Activated CD8-positive, alpha-beta T cell treated with anti-CD3 and anti-CD28 coated beads for 36 hours (primary cell): ENCODE measurements around the gene ATP2B2. TPM values are rescaled to one million over a fixed set of nuclear protein-coding genes. Genes with fewer than 3 reads are reported as not detected.
"Not testable (repeated sequence)": the region's sequence is repeated elsewhere in the genome, so short reads cannot be mapped to it uniquely, and the experiment has no call there.

Source experiments
- ATAC-seq: fragments of 200-7000 bp; cut with Tn5 transposase; one replicate; pipeline ENCODE4 v1.10.0; 2021; ENCODE audit warnings: mild to moderate bottlenecking, moderate library complexity
- CTCF ChIA-PET: fragments of 350-600 bp; sonication (Branson Sonifier 250); formaldehyde crosslinking; loops from one replicate; lab custom pipeline; 2021; ENCODE audit warnings: antibody characterized with exemption; lab: Charles Lee
- POLR2A ChIA-PET: fragments of 350-600 bp; sonication (Branson Sonifier 250); formaldehyde crosslinking; loops from one replicate; lab custom pipeline; 2021; ENCODE audit warnings: antibody characterized with exemption; lab: Charles Lee
- DNase-seq: peaks from one replicate; pipeline ENCODE4 v3.0.0-alpha.2; 2020
- H3K27ac Mint-ChIP-seq: one replicate; pipeline ENCODE4 v1.8.0; 2021; ENCODE audit warnings: mild to moderate bottlenecking, mixed read lengths
- H3K27me3 Mint-ChIP-seq: one replicate; pipeline ENCODE4 v1.8.0; 2021; ENCODE audit warnings: mixed read lengths
- H3K36me3 Mint-ChIP-seq: one replicate; pipeline ENCODE4 v1.8.0; 2021; ENCODE audit warnings: low read depth, mixed read lengths
- H3K4me1 Mint-ChIP-seq: one replicate; pipeline ENCODE4 v1.8.0; 2021; ENCODE audit warnings: low read depth, mixed read lengths
- H3K4me3 Mint-ChIP-seq: one replicate; pipeline ENCODE4 v1.8.0; 2021; ENCODE audit warnings: mild to moderate bottlenecking, moderate library complexity, mixed read lengths
- H3K9me3 Mint-ChIP-seq: one replicate; pipeline ENCODE4 v1.8.0; 2021; ENCODE audit warnings: mixed read lengths
- intact Hi-C: fragments of 100-400 bp; cut with micrococcal nuclease; formaldehyde crosslinking; loops from one replicate; pipeline ENCODE4 v1.10.0; 2022
- total RNA-seq, 2 experiments: library from RNA; stranded (reverse); gene quantifications; one replicate each; pipeline ENCODE4 v1.2.3, GENCODE V29; 2021
- TF ChIP-seq, protein P1 (sequence below): fragments of 200-600 bp; IDR thresholded peaks from one replicate; pipeline ENCODE4 v1.8.0; 2022; ENCODE audit warnings: antibody characterized with exemption, mild to moderate bottlenecking

Gene ATP2B2
- total RNA-seq, 2 experiments from 2014 or later: not detected

DNA sequence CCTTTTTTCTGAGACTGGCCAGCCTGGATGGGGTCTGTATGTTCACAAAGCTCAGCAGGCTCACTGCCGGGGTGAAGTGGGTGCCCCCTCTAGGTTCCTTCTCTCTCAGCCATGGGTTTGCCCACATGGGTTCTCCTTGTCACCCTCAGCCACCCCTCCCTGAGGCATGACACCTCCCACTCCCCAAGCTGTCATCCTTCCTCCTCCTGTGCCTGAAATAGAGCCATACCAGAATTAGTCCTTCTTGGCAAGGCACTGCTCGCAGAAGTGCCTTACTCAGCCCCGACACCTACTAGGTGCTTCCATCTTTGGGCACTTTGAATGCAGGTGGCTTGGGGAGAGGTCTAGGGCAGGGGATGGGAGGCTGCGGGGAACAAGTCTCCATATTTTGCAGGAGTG lies 121.5 kb downstream of the ATP2B2 start:
- H3K9me3 Mint-ChIP-seq: peaks cover 7% of the 10 kb centered on the region
- TF ChIP-seq, protein P1, sequence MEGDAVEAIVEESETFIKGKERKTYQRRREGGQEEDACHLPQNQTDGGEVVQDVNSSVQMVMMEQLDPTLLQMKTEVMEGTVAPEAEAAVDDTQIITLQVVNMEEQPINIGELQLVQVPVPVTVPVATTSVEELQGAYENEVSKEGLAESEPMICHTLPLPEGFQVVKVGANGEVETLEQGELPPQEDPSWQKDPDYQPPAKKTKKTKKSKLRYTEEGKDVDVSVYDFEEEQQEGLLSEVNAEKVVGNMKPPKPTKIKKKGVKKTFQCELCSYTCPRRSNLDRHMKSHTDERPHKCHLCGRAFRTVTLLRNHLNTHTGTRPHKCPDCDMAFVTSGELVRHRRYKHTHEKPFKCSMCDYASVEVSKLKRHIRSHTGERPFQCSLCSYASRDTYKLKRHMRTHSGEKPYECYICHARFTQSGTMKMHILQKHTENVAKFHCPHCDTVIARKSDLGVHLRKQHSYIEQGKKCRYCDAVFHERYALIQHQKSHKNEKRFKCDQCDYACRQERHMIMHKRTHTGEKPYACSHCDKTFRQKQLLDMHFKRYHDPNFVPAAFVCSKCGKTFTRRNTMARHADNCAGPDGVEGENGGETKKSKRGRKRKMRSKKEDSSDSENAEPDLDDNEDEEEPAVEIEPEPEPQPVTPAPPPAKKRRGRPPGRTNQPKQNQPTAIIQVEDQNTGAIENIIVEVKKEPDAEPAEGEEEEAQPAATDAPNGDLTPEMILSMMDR: no peak
- ChIA-PET CTCF (no interaction called here), POLR2A (no interaction called here)
- ATAC-seq (no peak), DNase-seq (no peak)
- H3K27me3 Mint-ChIP-seq: peaks cover 5% of the 10 kb centered on the region
- no peak overlapping the region for H3K27ac Mint-ChIP-seq
- no peak overlapping the region for H3K4me3 Mint-ChIP-seq
- peaks cover 2% of the 10 kb centered on the region for H3K4me1 Mint-ChIP-seq
- intact Hi-C loops: no loop called here
- no peaks in the 10 kb centered on the region for H3K36me3 Mint-ChIP-seq

DNA sequence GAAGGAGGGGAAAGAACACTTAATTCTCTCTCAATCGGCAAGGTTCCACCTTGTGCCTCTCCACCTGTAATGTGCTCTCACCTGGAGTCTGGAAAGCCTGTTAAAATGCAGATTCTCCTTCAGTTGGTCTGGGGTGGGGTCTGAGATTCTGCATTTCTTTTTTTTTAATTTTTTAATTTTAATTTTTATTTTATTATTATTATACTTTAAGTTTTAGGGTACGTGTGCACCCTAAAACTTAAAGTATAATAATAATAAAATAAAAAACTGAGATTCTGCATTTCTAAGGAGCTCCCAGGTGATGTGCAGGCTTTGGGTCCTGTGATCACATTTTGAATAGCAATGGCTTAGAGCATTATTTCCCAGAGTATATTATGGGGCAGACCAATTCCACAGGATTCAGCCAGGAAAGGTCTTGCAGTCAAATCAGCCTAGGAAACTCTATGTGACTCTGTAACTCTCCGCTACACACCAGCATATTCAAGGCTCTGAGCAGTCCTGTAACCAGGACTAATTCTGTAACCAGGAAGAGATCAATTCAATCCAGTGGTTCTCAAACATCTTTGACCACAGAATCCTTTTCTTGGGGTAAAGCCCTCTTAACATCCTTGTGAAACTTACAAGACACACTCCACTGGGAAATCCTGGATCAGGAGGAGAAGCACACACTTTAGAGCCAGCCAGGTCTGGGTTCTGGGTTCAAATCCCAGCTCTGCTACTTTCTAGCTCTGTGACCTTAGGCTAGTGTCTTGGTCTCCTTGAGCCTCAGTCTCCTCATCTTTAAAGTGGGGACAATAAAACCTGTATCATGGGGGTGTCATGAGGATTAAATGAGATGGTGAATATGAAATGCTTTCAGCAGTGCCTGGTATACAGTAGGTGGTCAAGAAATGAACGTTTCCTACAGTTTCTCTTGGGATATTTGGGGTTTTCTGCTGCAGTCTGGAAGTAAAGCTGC lies 122.2 kb downstream of the ATP2B2 start:
- H3K4me1 Mint-ChIP-seq: no peaks in the 10 kb centered on the region
- H3K36me3 Mint-ChIP-seq: no peaks in the 10 kb centered on the region
- no peak overlapping the region for H3K4me3 Mint-ChIP-seq
- H3K27me3 Mint-ChIP-seq: peaks cover 5% of the 10 kb centered on the region
- POLR2A ChIA-PET: no interaction called here
- DNase-seq: no peak
- CTCF ChIA-PET: no interaction called here
- TF ChIP-seq, protein P1: no peak
- H3K27ac Mint-ChIP-seq: no peak overlapping the region
- no peak for ATAC-seq
- intact Hi-C loops: no loop called here
- H3K9me3 Mint-ChIP-seq: peaks cover 5% of the 10 kb centered on the region

DNA sequence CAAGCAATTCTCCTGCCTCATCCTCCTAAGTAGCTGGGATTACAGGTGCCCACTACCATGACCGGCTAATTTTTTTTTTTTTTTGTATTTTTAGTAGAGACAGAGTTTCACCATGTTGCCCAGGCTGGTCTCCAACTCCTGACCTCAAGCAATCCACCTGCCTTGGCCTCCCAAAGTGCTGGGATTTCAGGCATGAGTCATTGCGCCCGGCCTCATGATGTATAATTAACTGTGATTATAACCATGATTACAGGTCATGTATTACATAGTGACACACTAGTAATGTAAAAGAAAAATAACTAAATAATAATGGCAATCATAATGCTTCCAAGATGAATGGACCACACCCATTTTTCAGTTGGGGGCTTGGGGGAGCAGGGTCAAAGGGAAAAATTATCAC lies 122.9 kb downstream of the ATP2B2 start:
- DNase-seq, H3K9me3 Mint-ChIP-seq, POLR2A ChIA-PET, H3K4me3 Mint-ChIP-seq, H3K4me1 Mint-ChIP-seq, intact Hi-C loops, ATAC-seq, H3K27me3 Mint-ChIP-seq, H3K27ac Mint-ChIP-seq, H3K36me3 Mint-ChIP-seq, CTCF ChIA-PET: not testable (repeated sequence)

DNA sequence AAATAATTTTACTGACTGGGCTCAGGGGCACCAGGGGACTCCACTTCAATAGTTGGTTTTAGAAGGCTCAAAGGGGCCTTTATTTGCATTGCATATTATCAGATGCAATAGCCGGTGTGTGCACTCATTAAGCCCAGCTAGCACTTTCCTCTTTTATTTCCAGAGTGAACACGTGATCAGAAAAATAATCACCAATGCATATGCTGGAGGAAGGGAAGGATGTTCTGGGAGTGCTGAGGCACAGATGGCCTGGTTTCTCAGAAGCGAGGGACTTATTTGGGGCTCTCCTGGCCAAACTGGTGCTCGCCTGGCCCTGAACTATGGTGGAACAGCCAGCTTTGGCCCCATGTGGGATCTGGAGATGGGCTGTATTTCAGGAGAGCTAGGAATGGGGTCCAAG lies 124.0 kb downstream of the ATP2B2 start:
- ATAC-seq (no peak), DNase-seq (no peak)
- TF ChIP-seq, protein P1: no peak
- ChIA-PET CTCF (no interaction called here), POLR2A (no interaction called here)
- peaks cover 5% of the 10 kb centered on the region for H3K27me3 Mint-ChIP-seq
- no peaks in the 10 kb centered on the region for H3K4me1 Mint-ChIP-seq
- no peaks in the 10 kb centered on the region for H3K36me3 Mint-ChIP-seq
- intact Hi-C loops: no loop called here
- peaks cover 2% of the 10 kb centered on the region for H3K9me3 Mint-ChIP-seq
- H3K27ac Mint-ChIP-seq: no peak overlapping the region
- no peak overlapping the region for H3K4me3 Mint-ChIP-seq

DNA sequence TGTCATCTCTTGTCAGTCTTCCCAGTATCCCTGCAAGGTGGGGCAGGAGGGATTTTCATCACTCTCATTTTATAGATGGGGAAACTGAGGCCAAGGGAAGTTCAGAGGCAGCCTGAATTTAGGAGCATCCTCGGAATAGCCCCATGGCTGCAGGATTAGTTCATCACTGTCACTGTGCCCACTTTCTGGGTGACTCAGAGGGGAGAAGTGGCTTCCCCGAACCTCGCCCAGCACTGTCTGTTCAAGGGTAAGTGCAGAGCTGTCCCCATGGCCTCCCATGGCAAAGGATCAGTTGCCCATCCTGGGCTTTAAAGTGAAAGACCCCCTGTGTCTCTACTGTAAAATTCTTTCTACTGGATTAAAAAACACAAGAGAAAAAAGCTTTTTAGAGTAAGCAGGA lies 124.5 kb downstream of the ATP2B2 start:
- H3K27ac Mint-ChIP-seq: no peak overlapping the region
- no peaks in the 10 kb centered on the region for H3K36me3 Mint-ChIP-seq
- no peak for ATAC-seq
- CTCF ChIA-PET: no interaction called here
- intact Hi-C loops: no loop called here
- POLR2A ChIA-PET: no interaction called here
- H3K4me3 Mint-ChIP-seq: no peak overlapping the region
- TF ChIP-seq, protein P1: no peak
- H3K27me3 Mint-ChIP-seq: peaks cover 8% of the 10 kb centered on the region
- peaks cover 2% of the 10 kb centered on the region for H3K9me3 Mint-ChIP-seq
- DNase-seq: no peak
- H3K4me1 Mint-ChIP-seq: no peaks in the 10 kb centered on the region
